ENCODE measurements around the gene KCNF1.

The KCNF1 gene

DNA sequence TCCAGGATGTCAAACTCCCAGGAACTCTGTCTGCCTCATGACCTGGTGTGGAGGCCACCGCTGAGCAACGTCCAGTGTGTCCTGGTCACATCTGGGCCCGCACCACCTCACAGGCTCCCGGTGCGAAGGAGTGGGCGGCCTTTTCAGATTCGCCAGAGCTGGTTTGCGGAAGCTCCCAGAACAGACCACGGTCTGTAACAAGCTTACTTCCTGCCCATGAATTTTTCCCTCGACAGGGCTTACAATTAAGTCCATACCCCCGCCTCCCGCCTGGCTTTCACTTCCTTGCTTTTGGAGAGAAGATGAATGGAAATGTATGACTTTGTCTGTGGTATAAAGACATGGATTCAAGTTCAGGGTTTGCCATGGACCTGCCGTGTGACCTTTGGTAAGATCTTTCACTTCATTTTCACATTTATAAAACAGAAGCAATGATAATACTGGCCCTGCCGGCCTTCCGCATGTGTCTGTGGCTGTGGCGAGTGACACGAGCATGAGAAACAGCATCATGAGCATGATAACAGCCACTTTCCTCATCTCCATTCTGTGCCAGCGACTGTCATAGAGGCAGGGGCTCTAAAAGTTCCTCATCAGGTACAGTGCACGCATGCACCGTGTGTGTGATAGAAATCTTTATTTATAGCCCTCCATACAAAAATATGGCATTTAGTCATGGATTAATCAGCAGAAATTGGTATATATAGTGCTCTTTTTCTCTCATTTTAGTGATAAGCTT is 31.0 kb upstream of the KCNF1 start:
- no peak for DNase-seq

- no peak for DNase-seq
Measured at GRCh38 chr2:10882568-10882967, 29.2 kb upstream of the KCNF1 start.

DNA sequence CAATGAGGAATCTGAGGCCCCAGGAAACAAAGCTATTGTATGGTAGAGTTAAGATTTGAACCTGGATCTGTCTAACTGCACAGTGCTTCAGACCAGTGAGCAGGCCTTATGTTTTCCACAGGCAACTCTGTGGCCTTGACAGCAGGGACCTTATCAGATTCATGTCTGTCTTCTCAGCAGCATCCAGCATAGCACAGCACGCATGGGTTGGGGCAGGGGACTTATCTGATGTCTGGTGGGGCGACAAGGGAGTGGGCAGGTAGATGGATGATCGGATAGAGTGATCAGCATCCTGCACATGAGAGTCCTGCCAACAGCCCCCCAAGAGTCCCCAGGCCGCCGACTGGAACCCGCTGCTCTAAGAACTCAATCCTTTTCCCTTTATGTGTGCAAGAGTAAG is 28.7 kb upstream of the KCNF1 start:
- no peak for DNase-seq

GRCh38 chr2:10883801-10884478 is 27.8 kb upstream of the KCNF1 start:
- no peak for DNase-seq

DNA sequence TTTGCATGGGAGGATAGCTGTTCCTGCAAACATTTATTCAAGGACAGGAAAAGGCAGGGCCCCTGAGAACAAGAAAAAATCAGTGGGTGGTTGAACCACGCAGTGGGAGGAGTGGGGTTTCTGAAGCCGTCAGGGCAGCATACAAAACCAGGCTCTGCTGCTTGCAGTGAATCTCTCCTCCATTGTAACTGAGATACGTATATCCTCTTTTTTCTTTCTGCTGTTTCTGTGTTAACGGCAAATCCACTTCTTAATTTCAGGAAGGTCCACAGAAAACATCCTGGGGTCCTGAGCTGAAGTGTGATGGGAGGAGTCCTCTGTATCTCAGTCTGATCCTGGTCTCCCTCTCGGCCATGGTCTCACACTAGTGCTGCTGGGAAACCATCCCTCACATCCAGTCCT is 27.2 kb upstream of the KCNF1 start:
- DNase-seq, result no peak

DNA sequence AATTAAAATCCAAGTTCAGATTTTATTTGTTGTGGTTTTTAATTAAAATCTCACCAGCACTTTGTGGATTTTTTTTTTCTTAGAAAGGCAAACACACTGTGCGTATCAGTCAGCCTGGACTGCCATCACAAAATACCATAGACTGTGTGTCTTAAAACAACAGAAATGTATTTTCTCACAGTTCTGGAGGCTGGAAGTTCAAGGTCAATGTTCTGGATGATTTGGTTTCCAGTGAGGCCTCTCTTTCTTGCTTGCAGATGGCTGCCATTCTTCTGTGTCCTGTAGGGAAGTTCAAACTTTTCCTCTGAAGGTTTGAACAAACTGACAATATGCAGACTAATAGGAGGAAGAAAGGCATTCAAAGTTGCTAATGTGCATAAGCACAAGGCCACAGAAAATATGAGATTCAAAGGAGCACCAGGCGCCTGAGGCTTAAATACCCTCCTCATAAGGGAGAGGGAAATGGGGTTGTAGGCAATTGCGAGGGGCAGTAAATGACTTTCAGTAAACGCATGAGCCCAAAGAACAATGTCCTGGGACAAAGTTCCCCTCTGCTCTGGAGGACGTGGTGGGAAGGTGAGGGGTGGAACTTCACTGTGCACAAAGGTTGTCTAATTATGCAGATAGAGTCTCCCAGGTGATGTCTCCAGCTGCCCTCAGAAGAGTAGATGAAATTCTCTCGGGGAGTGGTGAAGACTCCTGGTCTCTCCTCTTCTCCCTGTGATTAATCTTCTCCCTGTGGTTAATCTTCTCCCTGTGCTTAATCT is 26.5 kb upstream of the KCNF1 start:
- DNase-seq, result no peak

GRCh38 chr2:10887476-10887875 is 24.3 kb upstream of the KCNF1 start:
- peak; percentile 83 for DNase-seq

- DNase-seq, result peak; percentile 97
Measured at GRCh38 chr2:10889651-10890215, 22.0 kb upstream of the KCNF1 start.

- DNase-seq, result no peak
Measured at GRCh38 chr2:10890706-10891270, 20.9 kb upstream of the KCNF1 start.

DNA sequence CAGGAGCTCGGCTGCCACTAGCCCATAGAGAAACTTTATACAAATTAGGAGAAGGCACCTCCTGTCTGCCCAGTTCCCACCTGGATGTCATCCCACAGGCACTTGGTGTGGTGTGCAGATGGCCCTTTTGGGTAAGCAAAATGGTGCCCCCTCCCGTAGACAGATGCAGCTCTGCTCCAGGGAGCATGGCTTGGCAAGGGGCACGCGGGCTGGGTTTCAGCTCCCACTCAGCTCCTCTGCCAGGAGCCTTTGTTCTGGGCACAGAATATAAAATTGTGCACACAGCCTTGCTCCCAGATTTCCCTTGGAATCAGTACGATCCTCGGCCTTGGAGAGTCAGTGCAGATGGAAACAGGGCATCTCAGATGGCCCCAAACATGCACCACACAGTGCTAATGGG is 20.3 kb upstream of the KCNF1 start:
- DNase-seq, result no peak

GRCh38 chr2:10891848-10892247 is 19.9 kb upstream of the KCNF1 start:
- DNase-seq, result no peak

DNA sequence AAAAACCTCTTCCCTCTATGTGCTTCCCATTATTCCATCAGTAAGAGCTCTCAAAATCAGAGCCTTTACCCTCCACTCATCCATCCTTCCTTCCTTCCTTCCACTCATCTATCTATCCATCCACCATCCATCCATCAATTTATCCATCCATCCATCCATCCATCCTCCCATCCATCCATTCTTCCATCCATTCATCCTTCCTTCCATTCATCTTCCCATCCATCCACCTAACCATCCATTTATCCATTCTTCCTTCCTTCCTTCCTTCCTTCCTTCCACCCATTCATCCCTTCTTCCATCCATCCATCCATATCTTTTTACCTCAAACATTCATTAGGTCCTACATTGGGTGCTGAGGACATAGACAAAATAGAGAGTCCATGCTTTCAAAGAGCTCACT is 19.4 kb upstream of the KCNF1 start:
- no peak for DNase-seq

DNA sequence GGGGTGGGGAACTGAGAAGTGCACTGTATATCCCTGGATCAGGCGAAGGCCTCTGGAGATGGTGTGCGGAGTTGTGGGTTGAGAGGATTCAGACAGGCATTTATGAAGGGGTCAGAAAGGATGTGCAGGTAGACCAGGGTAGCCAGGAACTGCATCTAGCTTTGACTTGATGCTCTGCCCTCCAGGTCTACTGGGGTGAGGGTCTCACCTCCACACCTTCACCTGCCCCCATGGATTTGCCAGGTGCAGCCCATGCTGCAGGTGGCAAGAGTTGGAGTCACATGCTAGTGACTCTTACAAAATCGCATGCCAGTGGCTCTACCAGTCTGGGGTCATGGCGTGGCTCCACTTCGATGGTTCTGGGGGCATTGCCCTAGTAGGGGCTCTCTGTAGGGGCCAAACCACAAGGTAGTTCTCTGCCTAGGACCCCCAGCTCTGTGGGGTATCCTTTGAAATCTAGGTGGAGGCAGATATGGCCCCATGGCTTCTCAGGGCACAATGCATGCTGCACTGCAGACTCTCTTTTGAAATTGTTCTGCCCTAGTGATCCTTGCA is 18.9 kb upstream of the KCNF1 start:
- no peak for DNase-seq

DNA sequence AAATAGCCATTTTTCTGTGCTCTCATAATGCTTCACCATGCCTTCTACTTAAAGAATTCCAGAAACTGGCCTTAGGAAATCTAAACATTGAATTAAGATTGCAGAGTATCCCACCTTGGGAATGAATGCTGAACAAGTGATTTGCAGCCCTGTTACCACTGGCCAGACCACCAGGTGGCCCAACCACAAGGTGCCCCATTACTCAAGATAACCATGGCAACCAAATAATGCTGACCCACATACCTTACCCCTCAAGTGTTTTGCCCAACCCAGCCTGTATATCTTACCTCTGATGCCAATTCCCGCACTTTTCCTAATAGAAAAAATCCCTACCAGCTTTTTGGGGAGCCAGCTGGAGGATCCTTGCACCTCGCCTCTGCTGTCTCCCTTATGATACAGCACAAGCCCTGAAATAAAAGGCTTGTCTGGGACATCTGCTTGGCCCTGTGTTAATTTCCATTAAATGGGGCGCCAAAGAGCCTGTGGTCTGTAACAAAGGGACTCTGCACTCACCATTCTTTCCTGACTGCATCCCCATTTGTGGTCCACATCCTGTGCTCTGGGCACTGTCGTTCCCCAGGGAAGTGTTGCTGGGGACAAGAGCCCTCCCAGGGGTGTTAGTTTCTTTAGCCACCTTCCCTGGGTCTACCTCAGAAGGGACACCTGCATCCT is 17.3 kb upstream of the KCNF1 start:
- DNase-seq, result no peak

DNA sequence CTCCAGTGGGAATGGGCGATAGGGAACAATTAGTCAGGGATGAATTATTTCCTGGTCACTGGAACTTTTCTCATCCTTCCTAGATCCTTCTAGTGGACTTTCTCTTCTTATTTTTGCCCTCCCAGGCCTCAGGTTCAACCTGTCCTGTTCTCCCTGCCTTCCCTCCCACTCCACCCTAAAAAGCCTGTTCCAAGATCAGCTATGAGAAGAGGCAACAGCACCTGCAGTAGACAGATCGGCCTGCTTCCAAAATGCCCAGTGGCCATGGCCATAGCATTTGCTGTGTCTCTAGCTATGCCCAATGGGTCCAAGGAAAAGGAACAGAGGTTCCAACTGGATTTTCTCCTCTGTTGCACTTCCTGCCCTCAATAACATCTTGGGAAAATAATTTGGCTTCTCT is 16.5 kb upstream of the KCNF1 start:
- no peak for DNase-seq

DNA sequence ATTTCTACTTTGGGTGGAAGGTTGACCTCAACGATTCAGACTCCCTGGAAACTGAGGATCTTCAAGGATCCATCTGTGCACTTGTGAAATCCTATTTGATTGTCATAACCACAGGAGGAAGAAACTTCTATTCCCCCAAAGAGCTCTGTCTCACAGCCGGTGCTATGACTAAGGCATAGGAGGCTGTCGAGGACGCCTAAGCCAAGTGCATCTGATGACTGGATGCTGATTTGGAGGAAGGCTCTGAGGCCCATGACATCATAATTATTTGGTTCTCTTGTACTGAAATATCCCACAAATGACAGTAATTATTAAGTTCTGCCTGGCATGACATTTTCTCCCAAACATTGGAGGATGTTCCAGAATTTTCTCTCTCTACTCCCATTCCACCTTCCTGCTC is 13.8 kb upstream of the KCNF1 start:
- DNase-seq, result no peak

DNA sequence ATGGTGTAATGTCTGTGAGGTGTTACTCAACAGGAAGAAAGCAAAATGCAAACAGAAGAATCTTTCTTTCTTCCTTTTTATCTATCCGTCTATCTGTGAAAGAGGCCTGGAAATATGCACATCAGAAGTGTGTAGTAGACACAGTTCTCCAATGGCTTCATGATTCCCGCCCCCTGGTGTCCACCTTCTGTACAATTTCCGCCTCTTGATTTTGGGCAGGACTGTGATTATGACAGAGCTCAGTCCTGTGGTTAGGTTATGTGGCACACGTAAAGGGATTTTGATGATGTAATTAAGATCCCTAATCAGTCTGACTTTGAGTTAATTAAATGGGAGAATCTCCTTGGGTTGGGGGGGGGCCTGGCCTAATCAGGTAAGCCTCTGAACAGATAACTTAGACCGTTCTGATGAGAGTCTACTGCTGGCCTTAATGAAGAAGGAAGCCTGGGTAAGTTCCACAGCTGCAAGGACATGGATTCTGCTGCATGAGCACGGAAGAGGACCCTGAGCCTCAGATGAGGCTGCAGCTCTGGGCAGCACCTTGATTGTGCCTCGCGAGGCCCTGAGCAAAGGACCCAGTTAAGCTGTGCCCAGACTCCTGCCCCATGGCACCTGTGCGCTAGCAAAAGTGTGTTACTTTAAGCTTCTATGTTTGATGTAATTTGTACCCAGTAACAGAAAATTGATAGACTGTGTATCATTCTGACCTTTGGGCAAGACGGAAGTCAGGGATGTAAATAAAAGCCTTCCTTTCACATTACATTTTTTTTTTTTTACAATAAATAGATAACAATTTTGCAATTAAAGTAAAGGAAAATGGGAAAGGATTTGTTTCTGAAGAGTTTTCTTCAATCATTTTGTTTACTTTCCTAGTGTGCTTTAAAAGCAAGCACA is 11.3 kb upstream of the KCNF1 start:
- no peak for DNase-seq

DNA sequence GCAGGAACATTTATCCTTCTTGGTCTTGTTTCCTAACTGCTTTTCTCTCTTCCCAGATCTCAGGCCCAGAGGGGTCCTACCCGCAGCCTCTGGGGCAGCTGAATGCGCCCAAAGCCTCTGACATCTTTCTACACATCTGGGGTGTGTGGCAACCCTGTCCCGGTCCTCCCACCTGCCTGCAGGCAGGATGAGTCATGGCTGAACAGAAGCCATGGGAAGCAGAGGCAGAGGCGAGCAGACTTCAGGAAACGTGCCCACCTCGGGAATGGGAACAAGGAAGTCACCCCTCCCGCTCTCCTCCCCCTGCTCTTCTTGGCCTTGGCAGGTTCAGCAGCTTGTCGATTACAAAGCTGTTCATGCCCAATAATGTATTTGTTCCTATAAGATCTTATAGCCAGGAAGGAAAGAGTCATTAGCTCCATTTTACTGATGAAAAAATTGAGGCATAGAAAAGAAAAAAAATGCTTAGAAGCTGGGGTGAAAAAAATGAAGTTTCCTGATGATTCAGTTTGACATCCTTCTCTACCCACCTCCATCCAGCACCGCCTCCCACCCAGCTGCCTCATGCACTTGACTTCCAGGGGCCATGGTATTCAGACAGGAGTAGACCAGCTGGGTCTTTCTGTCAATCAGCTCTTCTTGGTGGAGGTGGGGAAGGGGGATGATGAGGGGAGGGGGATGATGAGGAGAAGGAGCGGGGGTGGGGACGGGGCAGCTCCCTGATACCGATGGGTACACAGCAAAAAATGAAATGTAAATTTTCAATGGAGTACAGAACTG is 10.4 kb upstream of the KCNF1 start:
- DNase-seq, result no peak

GRCh38 chr2:10903861-10904210 is 7.9 kb upstream of the KCNF1 start:
- DNase-seq, result no peak

DNA sequence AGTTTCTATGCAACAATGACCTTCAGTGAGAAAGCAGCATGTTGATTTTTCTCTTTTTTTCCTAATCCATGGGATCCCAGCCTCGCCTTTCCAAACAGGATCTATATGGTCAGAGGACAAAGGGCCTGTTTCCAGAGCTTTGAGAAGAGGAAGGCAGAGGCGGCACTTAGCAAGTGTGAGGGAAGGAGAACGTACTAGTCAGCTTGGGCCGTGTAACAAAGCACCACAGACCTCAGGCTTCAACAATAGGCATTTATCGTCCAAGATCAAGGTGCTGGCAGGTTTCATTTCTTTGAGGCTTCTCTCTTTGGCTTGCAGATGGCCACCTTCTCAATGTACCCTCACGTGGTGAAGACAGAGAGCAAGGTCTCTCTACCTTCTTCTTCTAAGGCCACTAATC is 7.3 kb upstream of the KCNF1 start:
- DNase-seq, result no peak
